Hematopoietic multipotent progenitor cell treated with erythropoietin and hydrocortisone succinate and interleukin-3 and kit ligand, for 15 days (in vitro differentiated cells): ENCODE measurements around the gene VTA1.

Experiments used
- DNase-seq: peaks from one replicate; pipeline ENCODE4 v3.0.0-alpha.2; 2015; ENCODE audit warnings: low spot score

VTA1 gene

DNA sequence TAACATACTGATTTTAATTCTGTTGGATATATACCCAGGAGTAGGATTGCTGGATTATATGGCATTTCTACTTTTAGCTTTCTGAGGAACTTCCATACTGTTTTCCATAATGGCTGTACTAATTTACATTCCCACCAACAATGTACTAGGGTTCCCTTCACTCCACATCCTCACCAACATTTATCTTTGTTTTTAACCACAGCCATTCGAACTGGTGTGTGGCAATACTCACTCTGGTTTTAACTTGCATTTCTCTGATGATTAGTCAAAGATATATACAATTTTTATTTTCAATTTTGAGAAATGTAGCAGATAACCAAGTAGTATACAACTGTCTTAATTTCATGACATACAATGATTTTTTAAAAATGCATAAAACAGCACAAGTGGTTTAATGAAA, 124.4 kb downstream of the VTA1 start:
- no peak for DNase-seq
